Fibroblast of lung (primary cell): ENCODE results near the gene CPNE2. TPM values are rescaled to one million over a fixed set of nuclear protein-coding genes. Genes with fewer than 3 reads are reported as not detected.
"Not testable (repeated sequence)": the region's sequence is repeated elsewhere in the genome, so short reads cannot be mapped to it uniquely, and the experiment has no call there.

Experiments used
- DNase-seq, 2 donors: peaks; one replicate each; pipeline versions ENCODE4 v3.0.0 to v3.0.0-alpha.2; 2010; ENCODE audit warnings: low read depth in 2 of 2
- H2AFZ ChIP-seq: 2 replicates; pipeline ENCODE4 v1.5.1; 2012; ENCODE audit warnings: low read length, control low read depth, inconsistent platforms
- H3K27ac ChIP-seq: 2 replicates; pipeline ENCODE4 v1.5.1; 2011; ENCODE audit warnings: low read length, control low read depth; ENCODE audit not compliant: insufficient read depth
- H3K27me3 ChIP-seq: 2 replicates; pipeline ENCODE4 v1.5.1; 2011; ENCODE audit warnings: mild to moderate bottlenecking, low read length; ENCODE audit not compliant: control insufficient read depth, insufficient read depth
- H3K36me3 ChIP-seq: 2 replicates; pipeline ENCODE4 v1.5.1; 2011; ENCODE audit warnings: low read length; ENCODE audit not compliant: control insufficient read depth, insufficient read depth
- H3K4me1 ChIP-seq: 2 replicates; pipeline ENCODE4 v1.5.1; 2011; ENCODE audit warnings: low read length; ENCODE audit not compliant: control insufficient read depth, insufficient read depth; ENCODE audit errors: extremely low read depth
- H3K4me2 ChIP-seq: 2 replicates; pipeline ENCODE4 v1.5.1; 2011; ENCODE audit warnings: low read length, control low read depth; ENCODE audit not compliant: insufficient read depth; ENCODE audit errors: extremely low read depth
- H3K4me3 ChIP-seq, 4 experiments: fragments of 200-600 bp in 1 of 4; sonication (generic) in 1 of 4; replicated peaks in 1 of 4; 2 replicates each; pipeline ENCODE4 v1.5.1; 2011 to 2016; ENCODE audit warnings: low read length in 4 of 4, low read depth in 3 of 4, mild to moderate bottlenecking in 3 of 4, control low read depth in 2 of 4, inconsistent platforms in 1 of 4, mixed read lengths in 1 of 4; ENCODE audit not compliant: insufficient read depth in 1 of 4; ENCODE audit errors: control extremely low read depth in 1 of 4
- H3K79me2 ChIP-seq: 2 replicates; pipeline ENCODE4 v1.5.1; 2012; ENCODE audit warnings: mild to moderate bottlenecking, low read length, inconsistent platforms; ENCODE audit not compliant: control insufficient read depth, insufficient read depth
- H3K9ac ChIP-seq: 2 replicates; pipeline ENCODE4 v1.5.1; 2011; ENCODE audit warnings: mild to moderate bottlenecking, low read length, control low read depth; ENCODE audit not compliant: insufficient read depth
- H3K9me3 ChIP-seq: 2 replicates; pipeline ENCODE4 v1.5.1; 2012; ENCODE audit warnings: low read depth, low read length; ENCODE audit not compliant: control insufficient read depth, insufficient read depth
- H4K20me1 ChIP-seq: 2 replicates; pipeline ENCODE4 v1.5.1; 2011; ENCODE audit warnings: low read length; ENCODE audit not compliant: control insufficient read depth, insufficient read depth; ENCODE audit errors: extremely low read depth
- CTCF ChIP-seq, 2 donors: IDR thresholded peaks in 1 of 2; conservative IDR thresholded peaks in 1 of 2; 1 replicate in 1 of 2; 2 replicates in 1 of 2; pipeline ENCODE4 v1.5.1; 2011 to 2012; ENCODE audit warnings: low read length in 2 of 2, control low read depth in 1 of 2, inconsistent platforms in 1 of 2, low read depth in 1 of 2, mild to moderate bottlenecking in 1 of 2
- EZH2 ChIP-seq: IDR thresholded peaks from 2 replicates; pipeline ENCODE4 v1.5.1; 2012; ENCODE audit warnings: low read length, control low read depth, mild to moderate bottlenecking; ENCODE audit errors: missing control alignments
- polyA plus RNA-seq, 2 donors: library from polyadenylated mRNA; depleted of rRNA in 1 of 2; stranded (reverse) in 1 of 2; unstranded in 1 of 2; fragments of >200 nt; gene quantifications; 2 replicates each; pipeline ENCODE4 v1.2.1, GENCODE V29; 2011 to 2012; ENCODE audit warnings: missing spikeins in 1 of 2
- total RNA-seq: library from RNA; depleted of rRNA; stranded (reverse); fragments of >200 nt; gene quantifications from 2 replicates; pipeline ENCODE4 v1.2.1, GENCODE V29; 2014

The CPNE2 gene
- total and polyA plus RNA-seq, 2 donors (not counting 1 experiment from before 2014, with no cell fraction given): 20.5 to 39.6 TPM

- H3K9me3 ChIP-seq: no peaks in the 10 kb centered on the region
- peaks cover 2% of the 10 kb centered on the region for H3K79me2 ChIP-seq
- no peak for DNase-seq
- no peaks in the 10 kb centered on the region for H3K36me3 ChIP-seq
- no peaks in the 10 kb centered on the region for H3K27me3 ChIP-seq
- no peak overlapping the region for H3K27ac ChIP-seq
- no peak overlapping the region for H3K4me3 ChIP-seq
- TF ChIP-seq EZH2 (no peak), CTCF (conservative IDR thresholded peaks at IDR 0.05 in 1 of 2, IDR thresholded peaks at IDR 0.05 in 1 of 2; ENCODE audit: low read depth in 1 of 2, low read length in 2 of 2) (no peak)
- no peaks in the 10 kb centered on the region for H4K20me1 ChIP-seq
- no peak overlapping the region for H2AFZ ChIP-seq
- H3K4me2 ChIP-seq: no peak overlapping the region
- H3K4me1 ChIP-seq: peaks cover 7% of the 10 kb centered on the region
- no peak overlapping the region for H3K9ac ChIP-seq
Measured at GRCh38 chr16:57096793-57097192, 4.4 kb downstream of the CPNE2 start.

GRCh38 chr16:57098188-57098841, 5.9 kb downstream of the CPNE2 start:
- H3K4me1 ChIP-seq: peaks cover 5% of the 10 kb centered on the region
- no peak overlapping the region for H3K4me2 ChIP-seq
- H3K27me3 ChIP-seq: no peaks in the 10 kb centered on the region
- no peak overlapping the region for H3K4me3 ChIP-seq
- H3K9me3 ChIP-seq: no peaks in the 10 kb centered on the region
- DNase-seq: no peak
- H3K36me3 ChIP-seq: no peaks in the 10 kb centered on the region
- no peak overlapping the region for H3K27ac ChIP-seq
- TF ChIP-seq CTCF (conservative IDR thresholded peaks at IDR 0.05 in 1 of 2, IDR thresholded peaks at IDR 0.05 in 1 of 2; ENCODE audit: low read depth in 1 of 2, low read length in 2 of 2): no peak
- no peak for TF ChIP-seq EZH2
- H3K79me2 ChIP-seq: peaks cover 2% of the 10 kb centered on the region
- H3K9ac ChIP-seq: no peak overlapping the region
- H4K20me1 ChIP-seq: no peaks in the 10 kb centered on the region
- H2AFZ ChIP-seq: no peak overlapping the region

GRCh38 chr16:57099965-57100364, 7.6 kb downstream of the CPNE2 start:
- not testable (repeated sequence) for H3K27me3 ChIP-seq, H3K79me2 ChIP-seq, H3K4me2 ChIP-seq, H3K9me3 ChIP-seq, H3K27ac ChIP-seq, H3K36me3 ChIP-seq, H4K20me1 ChIP-seq, H3K4me3 ChIP-seq, H2AFZ ChIP-seq, H3K4me1 ChIP-seq, H3K9ac ChIP-seq
- peak; percentile 50 to 51 for DNase-seq
